Measurements from ENCODE around the gene MRGPRX2.
A peak's percentile ranks its signal among the peaks of the same experiment; 100 is the strongest.

MRGPRX2 gene

DNA sequence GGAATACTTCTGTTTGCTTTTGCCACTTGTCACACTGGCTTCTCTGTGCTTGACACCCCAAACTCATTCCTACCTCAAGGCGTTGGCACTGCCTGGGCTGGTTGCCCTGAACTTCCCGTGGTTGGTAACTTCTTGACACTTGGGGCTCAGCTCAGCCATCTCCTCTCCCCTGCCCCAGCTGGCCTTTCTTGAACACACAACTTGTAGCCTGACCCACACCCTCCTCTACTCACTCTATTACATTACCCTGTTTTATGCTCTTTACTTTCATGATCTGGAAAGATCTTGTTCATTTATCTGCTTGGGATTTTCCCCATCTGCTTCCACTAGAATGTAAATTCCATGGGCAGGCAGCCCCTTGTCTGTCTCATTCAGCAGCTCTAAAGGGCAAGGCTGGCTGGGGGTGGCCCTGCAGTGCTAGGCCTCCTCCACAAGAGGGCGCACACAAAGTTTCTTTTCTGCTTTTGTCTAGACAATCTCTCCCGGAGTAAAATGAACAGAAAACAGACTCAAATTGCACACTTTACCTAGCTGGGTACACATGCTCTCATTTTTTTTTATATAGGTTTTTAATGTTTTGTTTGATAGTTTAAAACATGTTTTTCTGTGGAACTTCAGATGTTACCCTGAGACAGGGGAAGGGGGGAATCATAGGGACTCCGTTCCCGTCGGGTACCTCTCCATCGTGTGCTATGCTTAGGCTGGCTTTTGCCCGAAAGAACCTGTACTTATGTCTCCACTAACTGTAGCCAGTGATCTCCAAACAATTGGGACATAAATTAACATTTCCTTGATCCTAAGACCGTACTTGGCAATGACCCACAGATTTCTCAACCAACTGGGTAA lies 16.4 kb upstream of the MRGPRX2 start:
- FAIRE-seq (peak; percentile 74), DNase-seq (ENCODE audit: extremely low spot score, insufficient read length, low read depth) (peak; percentile 26)

DNA sequence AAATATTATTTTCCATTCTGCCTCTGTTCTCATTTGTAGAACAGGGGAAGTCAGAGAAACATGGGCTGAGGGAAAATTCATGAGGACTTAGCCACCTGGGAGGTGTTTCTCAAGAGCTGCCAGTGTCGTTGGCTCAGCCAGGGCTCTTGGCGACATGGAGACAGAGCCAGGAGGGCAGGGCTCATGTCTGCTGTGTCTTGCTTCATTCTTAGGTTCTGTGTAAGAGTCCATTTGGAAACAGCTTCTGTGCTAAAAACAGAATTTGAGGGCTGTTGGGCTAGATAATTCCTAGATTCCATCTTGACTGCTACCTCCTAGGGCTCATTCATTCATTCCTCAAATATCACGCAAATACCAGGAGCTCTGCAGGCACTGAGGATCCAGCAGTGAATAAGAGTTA lies 15.1 kb upstream of the MRGPRX2 start:
- DNase-seq (ENCODE audit: extremely low spot score, insufficient read length, low read depth) (no peak), FAIRE-seq (no peak)

- FAIRE-seq, result no peak
- no peak for DNase-seq (ENCODE audit: extremely low spot score, insufficient read length, low read depth)
These were observed 13.2 kb upstream of the MRGPRX2 start for GRCh38 chr11:19073454-19074415.

DNA sequence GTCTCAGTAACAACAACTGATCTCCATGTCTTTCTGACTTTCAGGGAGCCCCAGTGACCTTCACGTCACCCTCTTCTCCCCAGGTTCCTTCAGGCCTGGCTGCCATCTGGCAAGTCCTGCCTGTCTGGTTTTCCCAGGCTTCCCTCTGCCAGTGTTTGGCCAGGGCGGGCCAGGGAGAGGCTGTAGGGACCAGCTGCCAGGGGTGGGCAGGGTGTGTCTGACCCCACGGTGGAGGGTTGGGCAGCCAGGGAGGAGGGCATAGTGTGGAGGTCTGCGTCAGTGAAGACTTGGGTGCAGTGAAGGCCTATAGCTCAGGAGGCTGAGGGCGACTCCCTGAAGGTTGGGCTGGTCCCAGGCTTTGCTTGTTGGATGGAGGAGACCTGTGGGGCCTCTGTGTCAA lies 11.9 kb upstream of the MRGPRX2 start:
- DNase-seq (ENCODE audit: extremely low spot score, insufficient read length, low read depth), result no peak
- FAIRE-seq, result no peak

DNA sequence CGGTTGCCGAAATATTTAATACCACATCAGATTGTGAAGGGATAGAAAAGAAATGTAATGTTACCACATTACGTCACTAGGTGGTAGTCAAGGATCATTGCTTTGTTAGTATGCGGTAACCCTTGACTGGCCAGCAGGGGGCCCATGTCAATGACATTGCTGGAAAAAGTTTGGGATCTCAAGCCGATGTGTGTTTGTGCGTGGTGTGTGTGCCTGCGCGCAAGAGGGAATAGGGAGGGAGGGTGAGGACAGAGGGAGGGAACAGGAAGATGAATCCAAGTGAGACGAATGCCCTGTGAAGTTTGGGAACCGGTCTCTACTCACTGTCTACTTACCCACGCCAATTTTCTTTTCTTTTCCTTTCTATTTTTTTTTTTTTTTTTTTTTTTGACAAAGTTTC lies 10.7 kb upstream of the MRGPRX2 start:
- FAIRE-seq (peak; percentile 92), DNase-seq (ENCODE audit: extremely low spot score, insufficient read length, low read depth) (peak; percentile 49)

- no peak for DNase-seq (ENCODE audit: extremely low spot score, insufficient read length, low read depth)
- no peak for FAIRE-seq
These were observed 684 bp downstream of the MRGPRX2 start for GRCh38 chr11:19059833-19060232.

DNA sequence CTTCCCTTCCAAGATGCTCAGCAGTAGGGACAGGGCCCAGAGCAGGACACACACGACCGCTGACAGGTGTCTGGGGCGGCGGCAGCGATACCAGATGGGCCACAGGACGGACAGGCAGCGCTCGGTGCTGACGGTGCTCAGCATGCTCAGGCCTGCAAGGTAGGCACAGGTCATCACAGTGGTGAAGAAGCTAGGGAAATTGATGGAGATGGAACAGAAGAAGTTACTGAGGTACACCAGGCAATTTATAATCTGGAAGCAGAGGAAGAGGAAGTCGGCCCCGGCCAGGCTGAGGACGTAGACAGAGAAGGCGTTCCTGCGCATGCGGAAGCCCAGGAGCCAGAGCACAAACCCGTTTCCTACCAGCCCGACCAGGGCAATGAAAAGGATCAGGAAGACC lies 4.6 kb downstream of the MRGPRX2 start:
- no peak for DNase-seq (ENCODE audit: extremely low spot score, insufficient read length, low read depth)
- FAIRE-seq, result no peak

- DNase-seq (ENCODE audit: extremely low spot score, insufficient read length, low read depth), result no peak
- FAIRE-seq, result no peak
These were observed 5.5 kb downstream of the MRGPRX2 start for GRCh38 chr11:19055016-19055415.

- DNase-seq (ENCODE audit: extremely low spot score, insufficient read length, low read depth) (no peak), FAIRE-seq (no peak)
These were observed 6.6 kb downstream of the MRGPRX2 start for GRCh38 chr11:19053909-19054308.

DNA sequence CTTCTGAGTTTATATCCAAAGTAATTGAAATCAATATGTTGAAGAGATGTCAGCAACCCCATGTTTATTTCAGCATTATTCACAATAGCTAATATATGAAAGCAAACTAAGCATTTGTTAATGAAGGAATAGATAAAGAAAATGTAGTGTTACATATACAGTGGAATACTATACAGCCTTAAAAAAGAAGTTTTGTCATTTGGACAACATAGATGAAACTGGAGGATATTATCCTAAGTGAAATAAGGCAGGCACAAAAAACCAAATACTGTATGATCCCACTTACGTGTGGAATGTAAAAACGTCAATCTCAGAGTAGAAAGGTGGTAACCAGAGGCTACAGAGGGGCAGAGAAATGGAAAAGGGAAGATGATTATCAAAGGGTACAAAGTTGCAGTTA lies 10.2 kb downstream of the MRGPRX2 start:
- no peak for DNase-seq (ENCODE audit: extremely low spot score, insufficient read length, low read depth)
- no peak for FAIRE-seq

DNA sequence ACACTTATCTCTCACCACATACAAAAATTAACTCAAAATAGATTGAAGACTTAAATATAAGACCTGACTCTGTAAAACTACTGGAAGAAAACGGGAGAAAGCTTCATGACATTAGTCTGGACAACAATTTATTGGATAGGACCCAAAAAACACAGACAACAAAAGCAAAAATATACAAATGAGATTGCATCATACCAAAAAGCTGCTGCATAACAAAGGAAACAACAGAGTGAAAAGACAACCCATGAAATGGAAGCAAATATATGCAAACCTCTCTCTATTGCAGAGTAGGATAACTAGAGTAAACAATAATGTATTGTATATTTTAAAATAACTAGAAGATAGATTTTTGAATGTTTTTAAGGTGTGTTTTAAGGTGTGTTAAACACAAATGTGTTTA lies 11.2 kb downstream of the MRGPRX2 start:
- DNase-seq (ENCODE audit: extremely low spot score, insufficient read length, low read depth) (no peak), FAIRE-seq (no peak)

- FAIRE-seq, result no peak
- no peak for DNase-seq (ENCODE audit: extremely low spot score, insufficient read length, low read depth)
These were observed 20.5 kb downstream of the MRGPRX2 start for GRCh38 chr11:19040051-19040450.

- FAIRE-seq, result no peak
- DNase-seq (ENCODE audit: extremely low spot score, insufficient read length, low read depth), result no peak
These were observed 21.1 kb downstream of the MRGPRX2 start for GRCh38 chr11:19039409-19039808.

DNA sequence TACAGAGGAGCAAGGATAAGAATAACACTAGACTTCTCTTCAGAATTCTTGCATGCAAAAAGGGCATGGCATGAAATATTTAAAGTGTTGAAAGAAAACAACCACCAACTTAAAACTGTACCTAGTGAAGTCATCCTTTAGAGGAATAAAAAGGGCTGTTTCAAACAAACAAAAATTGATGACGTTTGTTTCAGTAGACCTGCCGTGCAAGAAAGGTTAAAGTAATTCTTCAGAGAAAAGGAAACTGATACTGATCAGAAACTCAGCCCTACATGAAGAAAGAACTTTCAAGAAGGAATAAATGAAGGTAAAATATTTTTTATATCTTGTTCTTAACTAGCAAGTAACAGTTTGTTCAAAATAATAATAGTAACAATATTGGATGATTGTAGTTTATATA lies 27.5 kb downstream of the MRGPRX2 start:
- no peak for FAIRE-seq
- no peak for DNase-seq (ENCODE audit: extremely low spot score, insufficient read length, low read depth)

GRCh38 chr11:19027829-19028595 lies 32.5 kb downstream of the MRGPRX2 start:
- FAIRE-seq (no peak), DNase-seq (ENCODE audit: extremely low spot score, insufficient read length, low read depth) (no peak)

DNA sequence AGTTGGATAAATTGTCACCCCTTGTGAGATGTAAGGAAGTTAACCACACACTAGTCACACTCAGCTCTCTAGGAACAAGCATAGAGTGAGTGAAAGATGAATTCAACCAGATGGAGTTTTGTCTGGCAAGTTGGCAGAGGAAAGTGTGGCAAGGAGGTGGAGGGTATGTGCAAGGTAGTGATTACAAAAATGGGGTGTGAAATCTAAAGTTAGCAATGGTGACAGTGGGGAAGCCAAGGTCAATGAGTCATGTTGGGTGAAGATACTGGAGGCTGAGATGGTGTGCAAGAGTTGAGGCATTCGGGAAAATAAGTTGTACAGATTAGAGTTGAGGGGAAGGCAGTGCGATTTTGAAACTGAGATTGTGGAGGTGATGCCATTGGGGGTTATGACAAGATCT lies 33.7 kb downstream of the MRGPRX2 start:
- FAIRE-seq, result no peak
- no peak for DNase-seq (ENCODE audit: extremely low spot score, insufficient read length, low read depth)

DNA sequence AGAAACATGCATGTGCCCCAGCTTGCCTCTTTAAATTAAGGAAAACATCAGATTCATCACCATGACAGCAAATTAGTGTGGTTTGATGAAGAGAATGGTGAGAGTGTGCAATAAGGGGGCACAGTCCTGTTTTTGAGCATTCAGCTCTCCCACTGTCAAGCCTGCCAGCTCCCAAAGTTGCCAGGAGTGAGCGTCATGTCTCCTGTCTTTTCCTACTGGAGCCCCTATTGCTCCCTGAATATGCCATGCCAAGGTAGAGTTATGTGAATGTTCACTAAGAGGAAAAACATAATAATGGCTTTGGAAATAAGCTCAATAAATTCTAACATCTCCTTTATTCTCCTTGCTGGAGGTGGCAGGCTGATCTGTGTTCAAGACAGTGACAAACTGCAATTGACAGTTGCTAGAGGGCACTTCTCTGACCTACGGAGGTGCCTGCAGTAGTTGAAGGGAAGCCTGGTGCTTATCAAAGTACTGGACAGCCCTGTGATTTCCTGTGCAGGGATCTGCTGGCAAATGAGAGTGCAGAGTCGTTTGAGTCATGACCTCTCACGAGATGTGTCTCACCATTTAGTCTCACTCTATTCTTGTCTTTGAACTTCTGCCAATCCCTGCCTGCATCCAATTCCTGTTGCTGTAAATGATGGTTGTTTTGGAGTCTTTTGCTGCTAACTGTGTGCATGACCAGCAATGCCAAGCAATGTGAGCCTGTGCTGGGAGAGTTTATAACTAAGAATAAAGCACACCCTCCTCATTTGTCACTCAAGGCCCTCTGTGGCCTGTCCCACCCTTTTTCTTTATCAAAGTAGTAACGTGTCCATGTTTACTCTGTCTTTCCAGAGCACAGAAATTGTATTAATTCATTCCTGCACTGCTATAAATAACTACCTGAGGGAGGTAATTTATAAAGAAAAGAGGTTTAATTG lies 34.8 kb downstream of the MRGPRX2 start:
- no peak for DNase-seq (ENCODE audit: extremely low spot score, insufficient read length, low read depth)
- FAIRE-seq, result no peak

GRCh38 chr11:19020831-19021230 lies 39.7 kb downstream of the MRGPRX2 start:
- DNase-seq (ENCODE audit: extremely low spot score, insufficient read length, low read depth) (no peak), FAIRE-seq (no peak)

- FAIRE-seq, result no peak
- no peak for DNase-seq (ENCODE audit: extremely low spot score, insufficient read length, low read depth)
These were observed 41.6 kb downstream of the MRGPRX2 start for GRCh38 chr11:19018901-19019300.
